ENCODE data around the gene KLC3. TPM values are rescaled to one million over a fixed set of nuclear protein-coding genes. Genes with fewer than 3 reads are reported as not detected.
"Not testable (repeated sequence)": the region's sequence is repeated elsewhere in the genome, so short reads cannot be mapped to it uniquely, and the experiment has no call there.

KLC3 gene
- total RNA-seq, 4 donors from 2014 or later = not detected

- peaks cover 0 to 6% (median 0%) of the 10 kb centered on the region in 4 donors for H3K4me1 ChIP-seq
- H3K4me3 ChIP-seq = no peak overlapping the region
- DNase-seq = no peak
- peaks cover 0 to 7% of the 10 kb centered on the region in 2 donors for H3K27me3 ChIP-seq
- no peaks in the 10 kb centered on the region for H3K36me3 ChIP-seq
- H3K9me3 ChIP-seq = no peaks in the 10 kb centered on the region
- TF ChIP-seq CTCF (IDR thresholded peaks at IDR 0.05) (no peak), POLR2A (IDR thresholded peaks at IDR 0.05) (no peak)
- no peak overlapping the region for H3K27ac ChIP-seq
Measured at GRCh38 chr19:45327404-45328143, 13.0 kb upstream of the KLC3 start.

- no peak for DNase-seq
- Histone ChIP-seq H3K36me3 (no peaks in the 10 kb centered on the region), H3K4me1 (no peaks in the 10 kb centered on the region), H3K9me3 (no peaks in the 10 kb centered on the region), H3K27ac (no peak overlapping the region), H3K27me3 (no peaks in the 10 kb centered on the region), H3K4me3 (no peak overlapping the region)
- TF ChIP-seq CTCF (IDR thresholded peaks at IDR 0.05) (no peak), POLR2A (IDR thresholded peaks at IDR 0.05) (no peak)
Measured at GRCh38 chr19:45331411-45331810, 9.1 kb upstream of the KLC3 start.

GRCh38 chr19:45333609-45334303 is 6.8 kb upstream of the KLC3 start:
- no peak for DNase-seq
- H3K9me3 ChIP-seq = no peaks in the 10 kb centered on the region
- no peak for TF ChIP-seq CTCF (IDR thresholded peaks at IDR 0.05)
- TF ChIP-seq POLR2A (IDR thresholded peaks at IDR 0.05) = no peak

GRCh38 chr19:45334881-45335280 is 5.7 kb upstream of the KLC3 start:
- H3K27me3 ChIP-seq, H3K36me3 ChIP-seq, H3K9me3 ChIP-seq, H3K4me3 ChIP-seq, H3K27ac ChIP-seq, H3K4me1 ChIP-seq, DNase-seq: not testable (repeated sequence)

More at GRCh38 chr19:45333609-45334303, 6.8 kb upstream of the KLC3 start:
- Histone ChIP-seq H3K36me3 (no peaks in the 10 kb centered on the region), H3K4me3 (no peak overlapping the region), H3K27me3 (no peaks in the 10 kb centered on the region), H3K4me1 (no peaks in the 10 kb centered on the region), H3K27ac (no peak overlapping the region)

GRCh38 chr19:45336696-45337251 is 3.8 kb upstream of the KLC3 start:
- Histone ChIP-seq H3K4me3 (no peak overlapping the region), H3K4me1 (peaks cover 0 to 9% (median 4%) of the 10 kb centered on the region in 4 donors), H3K27ac (no peak overlapping the region), H3K27me3 (peaks cover 3 to 7% of the 10 kb centered on the region in 2 donors), H3K36me3 (no peaks in the 10 kb centered on the region), H3K9me3 (no peaks in the 10 kb centered on the region)
- TF ChIP-seq CTCF (IDR thresholded peaks at IDR 0.05) = no peak
- no peak for TF ChIP-seq POLR2A (IDR thresholded peaks at IDR 0.05)
- DNase-seq = no peak

- no peak overlapping the region for H3K4me3 ChIP-seq
- no peaks in the 10 kb centered on the region for H3K9me3 ChIP-seq
- peaks cover 0 to 9% (median 4%) of the 10 kb centered on the region in 4 donors for H3K4me1 ChIP-seq
- TF ChIP-seq POLR2A (IDR thresholded peaks at IDR 0.05) = no peak
- TF ChIP-seq CTCF (IDR thresholded peaks at IDR 0.05) = no peak
- DNase-seq = no peak
- no peak overlapping the region for H3K27ac ChIP-seq
- peaks cover 3 to 7% of the 10 kb centered on the region in 2 donors for H3K27me3 ChIP-seq
- no peaks in the 10 kb centered on the region for H3K36me3 ChIP-seq
Measured at GRCh38 chr19:45339629-45340028, 921 bp upstream of the KLC3 start.
